ENCODE results near the gene CPHXL2.

CPHXL2 gene

DNA sequence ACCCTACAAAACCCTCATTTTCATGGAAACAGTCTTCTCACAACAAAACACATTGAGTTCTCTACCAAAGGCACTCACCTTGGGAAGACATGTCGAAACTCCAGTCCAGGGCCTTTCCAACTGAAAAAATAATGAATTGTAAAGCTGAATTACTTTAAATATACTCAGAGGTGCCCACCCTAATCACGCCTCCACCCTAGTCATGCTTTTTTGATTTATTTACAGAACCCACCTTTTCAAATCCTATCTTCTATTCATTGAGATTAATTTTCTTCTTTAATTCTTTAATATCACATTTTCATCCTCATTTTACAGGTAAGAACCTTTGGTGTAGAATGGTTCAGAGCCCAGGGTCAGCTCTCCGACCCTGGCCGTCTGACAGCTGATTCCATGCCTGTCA, at the start of gene CPHXL2:
TSS of gene CPHXL2 (minus strand) at position 101 of the 400 bp plus-strand sequence. CDS start at position 91, 10 bp downstream.
- H3K4me3 Mint-ChIP-seq = no peak within 1 kb of the TSS
- no peak for ATAC-seq (ENCODE audit: low read depth)
- peaks cover 5% of the 10 kb centered on the region for H3K36me3 Mint-ChIP-seq
- no peaks in the 10 kb centered on the region for H3K9me3 Mint-ChIP-seq
- DNase-seq (ENCODE audit: low spot score in 2 of 2) = no peak
- H3K27me3 Mint-ChIP-seq = no peaks in the 10 kb centered on the region
- H3K4me1 Mint-ChIP-seq = no peaks in the 10 kb centered on the region
- H3K27ac Mint-ChIP-seq = no peak within 1 kb of the TSS

DNA sequence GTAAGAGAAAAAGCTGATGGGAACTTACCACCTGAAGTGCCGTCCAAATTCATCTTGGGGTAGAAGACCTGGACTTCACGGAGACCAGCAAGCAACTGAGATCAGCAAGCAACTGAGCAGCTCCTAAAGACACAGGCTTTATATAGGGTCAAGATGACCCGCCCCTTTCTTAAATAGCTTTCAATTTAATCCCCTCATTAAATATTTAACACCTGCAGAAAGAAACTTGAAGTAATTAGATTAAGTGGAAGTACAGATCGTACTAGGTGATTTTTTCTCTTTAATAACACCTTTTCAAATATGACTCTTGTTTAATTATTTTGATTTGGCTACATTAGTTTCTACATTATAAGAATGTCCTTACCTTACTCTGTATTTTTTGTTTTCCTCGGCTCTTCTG, 49.6 kb upstream of the CPHXL2 start, which contains the start of gene CPHXL:
TSS of gene CPHXL (minus strand) at position 101 of the 400 bp plus-strand sequence. CDS start at position 53, 48 bp downstream.
- Mint-ChIP-seq H3K27me3 (no peaks in the 10 kb centered on the region), H3K4me3 (no peak within 1 kb of the TSS), H3K9me3 (peaks cover 2% of the 10 kb centered on the region), H3K27ac (no peak within 1 kb of the TSS), H3K36me3 (no peaks in the 10 kb centered on the region), H3K4me1 (no peaks in the 10 kb centered on the region)
- ATAC-seq (ENCODE audit: low read depth) = no peak
- no peak for DNase-seq (ENCODE audit: low spot score in 2 of 2)

GRCh38 chr16:75718452-75718851, 41.6 kb upstream of the CPHXL2 start:
- H3K27me3 Mint-ChIP-seq = peaks cover 12% of the 10 kb centered on the region
- no peaks in the 10 kb centered on the region for H3K4me1 Mint-ChIP-seq
- DNase-seq (ENCODE audit: low spot score in 2 of 2) (no peak), ATAC-seq (ENCODE audit: low read depth) (no peak)
- H3K27ac Mint-ChIP-seq = no peak overlapping the region
- H3K4me3 Mint-ChIP-seq = no peak overlapping the region
- H3K9me3 Mint-ChIP-seq = peaks cover 6% of the 10 kb centered on the region
- H3K36me3 Mint-ChIP-seq = peaks cover 5% of the 10 kb centered on the region

GRCh38 chr16:75714661-75715060, 37.9 kb upstream of the CPHXL2 start:
- Mint-ChIP-seq H3K27ac (no peak overlapping the region), H3K4me1 (no peaks in the 10 kb centered on the region)

GRCh38 chr16:75710344-75710743, 33.5 kb upstream of the CPHXL2 start:
- Mint-ChIP-seq H3K9me3 (peaks cover 8% of the 10 kb centered on the region), H3K36me3 (peaks cover 5% of the 10 kb centered on the region), H3K27ac (no peak overlapping the region), H3K4me3 (no peak overlapping the region), H3K4me1 (no peaks in the 10 kb centered on the region), H3K27me3 (peaks cover 1% of the 10 kb centered on the region)
- DNase-seq (ENCODE audit: low spot score in 2 of 2) = no peak
- no peak for ATAC-seq (ENCODE audit: low read depth)

More at GRCh38 chr16:75714661-75715060, 37.9 kb upstream of the CPHXL2 start:
- Mint-ChIP-seq H3K36me3 (peaks cover 10% of the 10 kb centered on the region), H3K27me3 (peaks cover 11% of the 10 kb centered on the region), H3K9me3 (peaks cover 9% of the 10 kb centered on the region), H3K4me3 (no peak overlapping the region)
- ATAC-seq (ENCODE audit: low read depth) (no peak), DNase-seq (ENCODE audit: low spot score in 2 of 2) (no peak)

GRCh38 chr16:75703306-75703705, 26.5 kb upstream of the CPHXL2 start:
- ATAC-seq (ENCODE audit: low read depth) (no peak), DNase-seq (ENCODE audit: low spot score in 2 of 2) (no peak)
- H3K4me3 Mint-ChIP-seq = no peak overlapping the region
- H3K36me3 Mint-ChIP-seq = no peaks in the 10 kb centered on the region
- H3K4me1 Mint-ChIP-seq = no peaks in the 10 kb centered on the region
- no peak overlapping the region for H3K27ac Mint-ChIP-seq
- H3K9me3 Mint-ChIP-seq = no peaks in the 10 kb centered on the region
- H3K27me3 Mint-ChIP-seq = no peaks in the 10 kb centered on the region

DNA sequence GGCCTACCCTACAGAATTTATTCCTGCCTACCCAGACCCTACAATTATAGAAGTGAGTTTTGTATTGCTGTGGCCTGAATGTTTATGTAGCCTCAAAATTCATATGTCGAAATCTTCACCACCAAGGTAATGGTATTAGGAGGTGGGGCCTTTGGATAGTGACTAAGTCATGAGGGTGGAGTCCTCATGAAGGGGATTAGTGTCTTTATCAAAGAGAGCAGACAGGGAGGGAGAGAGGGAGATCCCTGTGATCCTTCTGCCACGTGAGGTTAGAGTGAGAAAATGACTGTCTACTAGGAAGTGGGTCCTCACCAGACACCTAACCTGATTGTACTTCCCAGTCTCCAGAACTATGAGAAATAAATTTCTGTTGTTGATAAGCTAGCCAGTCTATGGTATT, 25.4 kb upstream of the CPHXL2 start:
- Mint-ChIP-seq H3K27ac (no peak overlapping the region), H3K4me1 (no peaks in the 10 kb centered on the region), H3K27me3 (no peaks in the 10 kb centered on the region), H3K36me3 (no peaks in the 10 kb centered on the region), H3K9me3 (no peaks in the 10 kb centered on the region), H3K4me3 (no peak overlapping the region)
- DNase-seq (ENCODE audit: low spot score in 2 of 2) (no peak), ATAC-seq (ENCODE audit: low read depth) (no peak)

GRCh38 chr16:75701361-75701760, 24.6 kb upstream of the CPHXL2 start, which contains the start of gene DUXB:
DUXB (minus strand) TSS chr16:75701461; CDS start chr16:75701418, 43 bp downstream.
- ATAC-seq (ENCODE audit: low read depth) = no peak
- Mint-ChIP-seq H3K27me3 (no peaks in the 10 kb centered on the region), H3K4me3 (no peak within 1 kb of the TSS), H3K27ac (no peak within 1 kb of the TSS), H3K4me1 (no peaks in the 10 kb centered on the region), H3K9me3 (no peaks in the 10 kb centered on the region), H3K36me3 (no peaks in the 10 kb centered on the region)
- DNase-seq (ENCODE audit: low spot score in 2 of 2) = no peak

DNA sequence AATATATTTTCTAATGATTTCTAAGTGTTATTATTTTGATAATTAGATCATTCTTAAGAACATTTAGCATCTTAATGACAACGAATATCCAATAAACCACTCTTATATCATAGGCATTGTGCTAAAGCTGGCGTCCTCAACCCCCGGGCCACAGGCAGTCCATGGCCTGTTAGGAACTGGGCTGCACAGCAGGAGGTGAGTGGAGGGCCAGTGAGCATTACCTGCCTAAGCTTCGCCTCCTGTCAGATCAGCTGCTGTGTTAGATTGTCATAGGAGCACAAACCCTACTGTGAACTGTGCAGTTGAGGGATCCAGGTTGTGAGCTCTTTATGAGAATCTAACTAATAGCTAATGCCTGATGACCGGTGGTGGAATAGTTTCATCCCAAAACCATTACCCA, 20.8 kb upstream of the CPHXL2 start:
- no peaks in the 10 kb centered on the region for H3K27me3 Mint-ChIP-seq
- no peaks in the 10 kb centered on the region for H3K9me3 Mint-ChIP-seq
- ATAC-seq (ENCODE audit: low read depth) = no peak
- H3K36me3 Mint-ChIP-seq = no peaks in the 10 kb centered on the region
- H3K4me1 Mint-ChIP-seq = no peaks in the 10 kb centered on the region
- H3K4me3 Mint-ChIP-seq = no peak overlapping the region
- no peak overlapping the region for H3K27ac Mint-ChIP-seq
- DNase-seq (ENCODE audit: low spot score in 2 of 2) = no peak

- H3K4me3 Mint-ChIP-seq = no peak overlapping the region
- H3K36me3 Mint-ChIP-seq = no peaks in the 10 kb centered on the region
- DNase-seq (ENCODE audit: low spot score in 2 of 2) (no peak), ATAC-seq (ENCODE audit: low read depth) (no peak)
- no peaks in the 10 kb centered on the region for H3K27me3 Mint-ChIP-seq
- no peaks in the 10 kb centered on the region for H3K4me1 Mint-ChIP-seq
- no peak overlapping the region for H3K27ac Mint-ChIP-seq
- H3K9me3 Mint-ChIP-seq = no peaks in the 10 kb centered on the region
Measured at GRCh38 chr16:75695708-75696107, 18.9 kb upstream of the CPHXL2 start.

- no peak overlapping the region for H3K4me3 Mint-ChIP-seq
- ATAC-seq (ENCODE audit: low read depth) (no peak), DNase-seq (ENCODE audit: low spot score in 2 of 2) (no peak)
- no peak overlapping the region for H3K27ac Mint-ChIP-seq
- H3K36me3 Mint-ChIP-seq = peaks cover 11% of the 10 kb centered on the region
- H3K4me1 Mint-ChIP-seq = no peaks in the 10 kb centered on the region
- H3K27me3 Mint-ChIP-seq = no peaks in the 10 kb centered on the region
- peaks cover 7% of the 10 kb centered on the region for H3K9me3 Mint-ChIP-seq
Measured at GRCh38 chr16:75687361-75687760, 10.6 kb upstream of the CPHXL2 start.

DNA sequence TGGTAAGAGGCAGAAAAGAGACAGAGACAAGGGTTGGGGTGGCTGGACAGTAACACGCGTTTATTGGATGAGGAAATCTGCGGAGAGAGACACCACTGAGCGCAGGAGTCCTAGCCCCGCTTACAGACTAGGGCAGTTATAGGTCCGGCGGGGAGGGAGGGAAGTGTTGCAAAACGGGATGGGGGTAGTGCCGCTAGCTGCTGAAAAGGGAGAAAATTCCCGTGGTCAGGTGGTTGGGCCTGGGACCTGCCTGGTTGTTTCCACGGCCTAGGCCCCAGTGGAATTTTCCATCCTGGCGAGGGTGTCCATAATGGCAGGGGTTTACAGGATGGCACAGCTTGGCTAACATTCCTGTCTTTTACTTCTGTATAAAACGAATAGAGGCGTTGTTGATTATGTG, 5.5 kb upstream of the CPHXL2 start:
- Mint-ChIP-seq H3K27ac (no peak overlapping the region), H3K9me3 (peaks cover 7% of the 10 kb centered on the region), H3K36me3 (peaks cover 14% of the 10 kb centered on the region), H3K27me3 (no peaks in the 10 kb centered on the region), H3K4me1 (no peaks in the 10 kb centered on the region), H3K4me3 (no peak overlapping the region)
- no peak for DNase-seq (ENCODE audit: low spot score in 2 of 2)
- ATAC-seq (ENCODE audit: low read depth) = no peak

- no peaks in the 10 kb centered on the region for H3K4me1 Mint-ChIP-seq
- no peak overlapping the region for H3K4me3 Mint-ChIP-seq
- peaks cover 5% of the 10 kb centered on the region for H3K9me3 Mint-ChIP-seq
- ATAC-seq (ENCODE audit: low read depth) = no peak
- H3K27me3 Mint-ChIP-seq = no peaks in the 10 kb centered on the region
- no peak for DNase-seq (ENCODE audit: low spot score in 2 of 2)
- no peak overlapping the region for H3K27ac Mint-ChIP-seq
- H3K36me3 Mint-ChIP-seq = peaks cover 17% of the 10 kb centered on the region
Measured at GRCh38 chr16:75679366-75679765, 2.6 kb upstream of the CPHXL2 start.

- Mint-ChIP-seq H3K9me3 (no peaks in the 10 kb centered on the region), H3K4me3 (no peak overlapping the region), H3K27me3 (no peaks in the 10 kb centered on the region), H3K36me3 (peaks cover 2% of the 10 kb centered on the region), H3K4me1 (no peaks in the 10 kb centered on the region), H3K27ac (no peak overlapping the region)
- ATAC-seq (ENCODE audit: low read depth) (no peak), DNase-seq (ENCODE audit: low spot score in 2 of 2) (no peak)
Measured at GRCh38 chr16:75667503-75667902, 9.3 kb downstream of the CPHXL2 start.

DNA sequence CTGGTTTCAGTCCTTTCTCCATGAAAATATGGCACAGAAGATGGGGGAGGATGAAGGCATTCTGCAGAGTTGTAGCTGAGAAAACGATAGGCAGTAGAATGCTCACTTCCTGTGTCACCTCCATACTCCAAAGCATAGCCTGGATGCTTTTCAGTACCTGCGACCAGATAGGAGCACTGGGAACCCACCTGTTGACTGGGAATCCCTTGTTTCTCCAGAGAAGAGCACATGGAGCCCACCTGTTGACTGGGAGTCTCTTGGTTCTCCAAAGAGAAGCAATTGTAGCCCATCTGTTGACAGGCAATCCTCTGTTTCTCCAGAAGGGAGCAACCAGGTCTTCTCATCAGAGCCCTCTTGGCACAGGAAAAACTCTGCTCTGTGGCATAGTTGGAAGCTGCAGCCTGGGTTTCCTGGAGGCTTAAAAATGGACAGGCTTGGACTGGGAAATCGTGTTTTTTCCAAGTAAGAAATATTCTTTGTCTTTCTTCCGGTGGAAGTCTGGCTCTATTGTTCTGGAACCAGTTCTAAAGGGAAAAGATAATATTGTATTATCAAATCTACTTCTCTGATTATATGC, 16.0 kb downstream of the CPHXL2 start:
- Mint-ChIP-seq H3K27ac (no peak overlapping the region), H3K9me3 (no peaks in the 10 kb centered on the region), H3K4me1 (peaks cover 14% of the 10 kb centered on the region), H3K36me3 (peaks cover 25% of the 10 kb centered on the region), H3K4me3 (no peak overlapping the region), H3K27me3 (no peaks in the 10 kb centered on the region)
- DNase-seq (ENCODE audit: low spot score in 2 of 2) (no peak), ATAC-seq (ENCODE audit: low read depth) (no peak)

All from memory B cell (primary cell).